ENCODE data around the gene NUP93. TPM values are rescaled to one million over a fixed set of nuclear protein-coding genes. Genes with fewer than 3 reads are reported as not detected.
"Not testable (repeated sequence)": the region's sequence is repeated elsewhere in the genome, so short reads cannot be mapped to it uniquely, and the experiment has no call there.

Gene NUP93
- total RNA-seq, 3 donors from 2014 or later (not counting 1 experiment from before 2014, with no cell fraction given), result 83.7 to 88.8 (median 87.9) TPM

GRCh38 chr16:56792967-56793366 is 63.0 kb downstream of the NUP93 start:
- Histone ChIP-seq H3K36me3 (ENCODE audit: control insufficient read depth, insufficient read depth, low read length) (no peaks in the 10 kb centered on the region), H3K27ac (ENCODE audit: low read length) (no peak overlapping the region), H3K9me3 (ENCODE audit: control insufficient read depth, insufficient read depth, low read length) (no peaks in the 10 kb centered on the region), H3K4me1 (ENCODE audit: control insufficient read depth, insufficient read depth, low read length) (no peaks in the 10 kb centered on the region), H3K4me3 (ENCODE audit: low read length) (no peak overlapping the region), H3K27me3 (ENCODE audit: control insufficient read depth, insufficient read depth, low read length) (no peaks in the 10 kb centered on the region)
- intact Hi-C loops (cut with micrococcal nuclease), result no loop called here
- no peaks in the 10 kb centered on the region for H3K27me3 Mint-ChIP-seq (ENCODE audit: low read depth in 2 of 2)
- H3K4me1 Mint-ChIP-seq, result peaks cover 6 to 9% of the 10 kb centered on the region in 2 donors
- DNase-seq, result no peak
- no peak for ATAC-seq
- no peak overlapping the region for H3K27ac Mint-ChIP-seq
- TF ChIP-seq, protein P1, sequence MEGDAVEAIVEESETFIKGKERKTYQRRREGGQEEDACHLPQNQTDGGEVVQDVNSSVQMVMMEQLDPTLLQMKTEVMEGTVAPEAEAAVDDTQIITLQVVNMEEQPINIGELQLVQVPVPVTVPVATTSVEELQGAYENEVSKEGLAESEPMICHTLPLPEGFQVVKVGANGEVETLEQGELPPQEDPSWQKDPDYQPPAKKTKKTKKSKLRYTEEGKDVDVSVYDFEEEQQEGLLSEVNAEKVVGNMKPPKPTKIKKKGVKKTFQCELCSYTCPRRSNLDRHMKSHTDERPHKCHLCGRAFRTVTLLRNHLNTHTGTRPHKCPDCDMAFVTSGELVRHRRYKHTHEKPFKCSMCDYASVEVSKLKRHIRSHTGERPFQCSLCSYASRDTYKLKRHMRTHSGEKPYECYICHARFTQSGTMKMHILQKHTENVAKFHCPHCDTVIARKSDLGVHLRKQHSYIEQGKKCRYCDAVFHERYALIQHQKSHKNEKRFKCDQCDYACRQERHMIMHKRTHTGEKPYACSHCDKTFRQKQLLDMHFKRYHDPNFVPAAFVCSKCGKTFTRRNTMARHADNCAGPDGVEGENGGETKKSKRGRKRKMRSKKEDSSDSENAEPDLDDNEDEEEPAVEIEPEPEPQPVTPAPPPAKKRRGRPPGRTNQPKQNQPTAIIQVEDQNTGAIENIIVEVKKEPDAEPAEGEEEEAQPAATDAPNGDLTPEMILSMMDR (IDR thresholded peaks at IDR 0.05), result no peak
- H3K36me3 Mint-ChIP-seq, result no peaks in the 10 kb centered on the region
- no peak overlapping the region for H3K4me3 Mint-ChIP-seq
- H3K9me3 Mint-ChIP-seq, result no peaks in the 10 kb centered on the region

DNA sequence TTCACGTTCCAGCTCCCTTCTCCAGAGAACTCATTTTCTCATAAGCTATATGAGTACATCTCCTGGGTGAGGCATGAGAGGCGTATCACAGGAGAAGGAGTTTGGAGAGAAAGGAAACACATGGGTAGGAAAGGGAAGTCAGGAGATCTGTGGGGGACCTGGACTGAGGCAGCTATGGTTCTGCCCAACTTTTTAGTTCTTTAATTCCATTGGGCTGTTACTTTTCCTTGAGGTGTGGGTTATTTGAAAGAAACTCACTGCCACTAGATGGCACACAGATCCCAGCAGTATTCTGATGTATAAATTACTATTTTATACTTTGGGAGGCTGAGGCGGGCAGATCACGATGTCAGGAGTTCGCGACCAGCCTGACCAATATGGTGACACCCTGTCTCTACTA is 63.6 kb downstream of the NUP93 start:
- H3K36me3 Mint-ChIP-seq, result no peaks in the 10 kb centered on the region
- H3K27ac Mint-ChIP-seq, result no peak overlapping the region
- no peak overlapping the region for H3K4me3 ChIP-seq (ENCODE audit: low read length)
- no peaks in the 10 kb centered on the region for H3K36me3 ChIP-seq (ENCODE audit: control insufficient read depth, insufficient read depth, low read length)
- no peaks in the 10 kb centered on the region for H3K9me3 ChIP-seq (ENCODE audit: control insufficient read depth, insufficient read depth, low read length)
- no peaks in the 10 kb centered on the region for H3K27me3 Mint-ChIP-seq (ENCODE audit: low read depth in 2 of 2)
- intact Hi-C loops (cut with micrococcal nuclease), result no loop called here
- no peaks in the 10 kb centered on the region for H3K9me3 Mint-ChIP-seq
- H3K4me1 ChIP-seq (ENCODE audit: control insufficient read depth, insufficient read depth, low read length), result no peaks in the 10 kb centered on the region
- TF ChIP-seq, protein P1 (IDR thresholded peaks at IDR 0.05), result no peak
- no peaks in the 10 kb centered on the region for H3K27me3 ChIP-seq (ENCODE audit: control insufficient read depth, insufficient read depth, low read length)
- H3K4me3 Mint-ChIP-seq, result no peak overlapping the region
- H3K4me1 Mint-ChIP-seq, result peaks cover 6% of the 10 kb centered on the region in 2 donors
- 94% methylated on average over 2 of the region's 6 CpGs for WGBS (ENCODE audit: insufficient coverage)
- no peak for ATAC-seq
- H3K27ac ChIP-seq (ENCODE audit: low read length), result no peak overlapping the region
- peak in 1 of 2 donors; percentile 45 for DNase-seq

- no peak overlapping the region for H3K27ac ChIP-seq (ENCODE audit: low read length)
- no peaks in the 10 kb centered on the region for H3K9me3 ChIP-seq (ENCODE audit: control insufficient read depth, insufficient read depth, low read length)
- Mint-ChIP-seq H3K36me3 (no peaks in the 10 kb centered on the region), H3K4me1 (peaks cover 6% of the 10 kb centered on the region in 2 donors), H3K27me3 (ENCODE audit: low read depth in 2 of 2) (no peaks in the 10 kb centered on the region), H3K9me3 (no peaks in the 10 kb centered on the region), H3K4me3 (no peak overlapping the region), H3K27ac (no peak overlapping the region)
- H3K4me3 ChIP-seq (ENCODE audit: low read length), result no peak overlapping the region
- no peaks in the 10 kb centered on the region for H3K4me1 ChIP-seq (ENCODE audit: control insufficient read depth, insufficient read depth, low read length)
- DNase-seq, result no peak
- ATAC-seq, result no peak
- intact Hi-C loops (cut with micrococcal nuclease), result no loop called here
- WGBS (ENCODE audit: insufficient coverage), result 80% methylated on average over 3 of the region's 3 CpGs
- H3K27me3 ChIP-seq (ENCODE audit: control insufficient read depth, insufficient read depth, low read length), result no peaks in the 10 kb centered on the region
- no peaks in the 10 kb centered on the region for H3K36me3 ChIP-seq (ENCODE audit: control insufficient read depth, insufficient read depth, low read length)
- TF ChIP-seq, protein P1 (IDR thresholded peaks at IDR 0.05), result no peak
These were observed 65.1 kb downstream of the NUP93 start for GRCh38 chr16:56795011-56795410.

DNA sequence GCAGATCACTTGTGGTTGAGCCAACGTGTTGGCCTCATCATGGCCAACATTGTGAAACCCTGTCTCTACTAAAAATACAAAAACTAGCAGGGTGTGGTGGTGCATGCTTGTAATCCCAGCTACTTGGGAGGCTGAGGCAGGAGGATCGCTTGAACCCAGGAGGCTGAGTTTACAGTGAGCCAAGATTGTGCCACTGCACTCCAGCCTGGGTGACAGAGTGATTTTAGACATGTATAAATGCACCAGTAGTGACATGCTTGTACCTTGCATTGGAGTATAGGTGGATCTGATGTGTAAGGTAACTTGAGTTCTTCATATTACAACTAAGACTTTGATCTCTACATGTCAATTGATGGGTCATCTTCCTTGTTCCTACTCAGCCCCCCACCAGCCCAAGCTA is 67.1 kb downstream of the NUP93 start:
- intact Hi-C loops (cut with micrococcal nuclease); H3K4me3 ChIP-seq (ENCODE audit: low read length); H3K27me3 ChIP-seq (ENCODE audit: control insufficient read depth, insufficient read depth, low read length); H3K27ac Mint-ChIP-seq; H3K4me1 ChIP-seq (ENCODE audit: control insufficient read depth, insufficient read depth, low read length); H3K27me3 Mint-ChIP-seq (ENCODE audit: low read depth in 2 of 2); ATAC-seq; H3K9me3 Mint-ChIP-seq; DNase-seq; H3K9me3 ChIP-seq (ENCODE audit: control insufficient read depth, insufficient read depth, low read length); H3K4me3 Mint-ChIP-seq; H3K4me1 Mint-ChIP-seq; H3K36me3 ChIP-seq (ENCODE audit: control insufficient read depth, insufficient read depth, low read length); H3K27ac ChIP-seq (ENCODE audit: low read length); H3K36me3 Mint-ChIP-seq: not testable (repeated sequence)
- WGBS (ENCODE audit: insufficient coverage), result 88% methylated on average over 2 of the region's 2 CpGs
